Neural cell (in vitro differentiated cells): ENCODE measurements around the gene YBX2.
A peak's percentile ranks its signal among the peaks of the same experiment; 100 is the strongest.

Experiments
- CTCF ChIP-seq: fragments of 450-650 bp; IDR thresholded peaks from 2 replicates; pipeline ENCODE4 v1.5.1; 2014; ENCODE audit warnings: antibody characterized with exemption, mild to moderate bottlenecking, moderate library complexity; ENCODE audit not compliant: poor library complexity, severe bottlenecking
- EZH2 ChIP-seq: fragments of 200-600, 300-800 bp; shearing (Covaris generic), sonication (generic); IDR thresholded peaks from 2 replicates; pipeline ENCODE4 v1.6.1; 2014; ENCODE audit warnings: antibody characterized with exemption, low read length, borderline replicate concordance, mild to moderate bottlenecking; ENCODE audit not compliant: insufficient read depth, poor library complexity, severe bottlenecking
- POLR2AphosphoS5 ChIP-seq: IDR thresholded peaks from 2 replicates; pipeline ENCODE4 v1.6.1; 2012
- RAD21 ChIP-seq: fragments of 450-650 bp; conservative IDR thresholded peaks from 2 replicates; pipeline ENCODE4 v1.6.1; 2014; ENCODE audit warnings: antibody characterized with exemption, mild to moderate bottlenecking, moderate library complexity

GRCh38 chr17:7251661-7252175 lies 42.7 kb downstream of the YBX2 start, which contains the start of gene CTDNEP1:
- TF ChIP-seq CTCF (no peak), EZH2 (no peak), POLR2AphosphoS5 (peak; percentile 78), RAD21 (no peak)
